GM19395 (cell line): ENCODE measurements around the gene ZBTB5.

ENCODE experiments used
- ATAC-seq: cut with Tn5 transposase; IDR thresholded peaks from one replicate; pipeline ENCODE4 v1.9.1; 2021; ENCODE audit warnings: mild to moderate bottlenecking, moderate library complexity; ENCODE audit not compliant: unreplicated experiment

The ZBTB5 gene

DNA sequence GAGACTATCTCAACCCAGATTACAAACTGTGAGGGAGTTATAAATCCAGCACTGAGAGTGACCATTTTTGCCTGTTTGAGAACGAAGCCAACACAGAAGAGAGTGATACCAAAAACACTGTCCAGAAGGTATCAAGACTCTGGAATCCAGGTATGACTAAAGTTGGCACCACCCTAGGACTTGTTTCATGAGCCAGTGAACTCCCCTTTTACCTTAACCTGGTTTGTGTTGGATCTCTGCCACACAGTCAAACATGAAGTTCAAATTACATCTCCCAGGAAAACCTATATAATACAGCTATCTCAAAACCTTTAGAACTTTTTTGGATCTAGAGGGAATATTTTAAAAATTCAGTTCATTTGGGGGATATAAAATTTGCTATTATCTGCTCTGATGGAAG is 11.4 kb downstream of the ZBTB5 start:
- no peak for ATAC-seq

DNA sequence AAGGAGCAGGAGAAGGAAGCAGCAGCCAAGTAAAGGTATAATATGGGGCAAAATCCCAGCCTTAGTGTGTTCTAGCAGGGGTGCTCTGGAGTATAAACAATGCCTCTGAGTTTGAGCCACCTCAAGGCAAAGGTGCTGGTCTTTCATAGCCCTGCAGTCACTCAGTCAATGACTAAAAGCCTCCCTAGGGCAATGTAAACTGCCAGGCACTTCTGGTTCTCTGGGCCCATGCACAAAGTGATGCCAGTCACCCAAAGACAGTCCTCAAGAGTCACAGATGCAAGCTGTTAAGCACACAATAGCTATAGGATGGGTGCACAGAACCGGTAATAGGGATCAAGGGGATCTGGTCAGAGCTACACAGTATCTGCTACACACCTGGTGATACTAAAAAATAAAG is 12.6 kb downstream of the ZBTB5 start:
- ATAC-seq, result no peak

DNA sequence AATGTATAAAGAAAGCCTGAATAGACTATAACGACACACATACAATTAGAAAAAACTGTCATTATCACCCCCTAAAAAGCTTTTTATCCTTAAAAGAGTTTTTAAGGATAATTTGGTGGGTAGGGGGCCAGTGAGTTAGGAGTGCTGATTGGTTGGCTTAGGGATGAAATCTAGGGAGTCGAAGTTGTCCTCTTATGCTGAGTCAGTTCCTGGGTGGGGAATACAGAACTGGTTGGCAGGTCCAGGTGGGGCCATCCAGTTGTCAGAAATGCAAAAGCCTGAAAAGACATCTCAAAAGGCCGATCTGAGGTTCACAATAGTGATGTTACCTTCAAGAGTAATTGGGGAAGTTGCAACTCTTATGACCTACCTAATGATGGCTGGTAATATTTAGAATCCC is 13.6 kb downstream of the ZBTB5 start:
- ATAC-seq, result no peak

DNA sequence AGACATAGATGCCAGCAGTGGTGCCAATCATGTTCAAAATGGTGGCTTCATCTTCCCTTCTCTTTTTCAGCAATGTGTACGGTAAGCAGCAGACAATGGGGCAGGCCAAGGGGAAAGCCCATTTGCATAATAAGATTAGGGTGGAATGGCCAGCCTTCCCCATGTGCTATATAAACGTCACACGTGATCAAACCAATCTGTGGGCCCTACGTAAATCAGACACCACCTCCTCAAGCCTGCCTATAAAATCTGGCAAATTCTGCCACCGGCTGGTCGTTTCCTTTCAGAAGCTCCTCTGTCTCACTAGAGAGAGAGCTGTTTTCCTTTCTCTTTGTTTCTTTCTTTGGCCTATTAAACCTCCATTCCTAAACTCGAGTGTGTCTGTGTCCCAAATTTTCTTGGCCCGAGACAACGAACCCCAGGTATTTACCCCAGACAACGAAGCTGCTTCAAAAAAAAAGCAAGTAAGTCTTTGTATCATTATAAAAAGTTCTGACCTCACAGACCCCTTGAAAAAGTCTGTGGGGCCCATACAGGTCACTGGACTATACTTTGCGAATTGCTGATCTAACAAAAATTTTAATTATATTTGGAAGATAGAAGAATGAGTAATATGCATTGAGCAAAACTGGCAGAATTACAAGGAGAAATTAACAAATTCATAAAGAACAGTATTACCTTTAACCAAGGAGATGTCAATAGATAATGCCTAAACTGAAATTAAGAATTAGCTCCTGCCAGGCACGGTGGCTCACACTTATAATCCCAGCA is 15.2 kb downstream of the ZBTB5 start:
- no peak for ATAC-seq

DNA sequence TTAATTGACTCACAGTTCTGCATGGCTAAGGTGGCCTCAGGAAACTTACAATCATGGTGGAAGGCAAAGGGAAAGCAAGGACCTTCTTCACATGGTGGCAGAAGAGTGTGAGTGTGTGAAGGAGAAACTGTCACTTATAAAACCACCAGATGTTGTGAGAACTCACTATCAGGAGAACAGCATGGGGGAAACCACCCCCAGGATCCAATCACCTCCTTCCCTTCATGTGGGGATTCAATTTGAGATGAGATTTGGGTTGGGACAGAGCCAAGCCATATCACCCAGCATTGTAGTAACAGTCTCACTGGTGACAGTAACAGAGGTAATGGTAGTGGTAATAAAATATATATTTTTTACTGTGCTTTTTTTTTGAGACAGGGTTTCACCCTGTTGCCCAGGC is 18.1 kb downstream of the ZBTB5 start:
- ATAC-seq, result no peak

DNA sequence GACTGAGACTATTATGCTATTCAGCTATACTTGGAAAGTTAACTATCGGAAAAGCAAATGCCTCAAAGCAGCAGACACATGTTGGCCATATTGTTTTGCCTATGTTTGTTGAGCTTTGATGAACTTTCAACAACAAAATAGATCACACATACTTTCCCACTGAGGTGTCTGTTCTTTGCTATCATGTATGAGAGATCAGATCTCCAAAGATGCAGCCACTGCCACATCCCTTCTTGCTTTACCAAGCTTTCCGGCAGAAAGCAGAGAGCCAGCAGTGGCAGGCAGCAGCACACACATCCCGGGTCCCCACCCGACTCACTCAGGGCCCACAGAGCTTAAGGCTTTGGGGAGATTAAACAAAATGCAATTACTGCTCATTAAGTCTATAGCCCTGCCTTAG is 18.8 kb downstream of the ZBTB5 start:
- no peak for ATAC-seq

DNA sequence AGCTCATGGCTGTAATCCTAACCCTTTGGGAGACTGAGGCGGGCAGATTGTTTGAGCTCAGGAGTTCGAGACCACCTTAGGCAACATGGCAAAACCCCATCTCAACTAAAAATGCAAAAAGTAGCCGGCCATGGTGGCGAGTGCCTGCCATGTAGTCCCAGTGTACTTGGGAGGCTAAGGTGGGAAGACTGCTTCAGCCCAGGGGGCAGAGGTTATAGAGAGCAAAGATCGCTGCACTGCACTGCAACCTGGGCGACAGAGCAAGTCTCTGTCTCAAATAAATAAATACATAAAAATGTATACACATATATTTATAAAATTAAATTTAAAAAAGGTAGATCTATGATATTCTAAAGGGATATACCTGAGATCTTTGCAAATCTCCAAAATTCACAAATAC is 19.4 kb downstream of the ZBTB5 start:
- ATAC-seq, result no peak

DNA sequence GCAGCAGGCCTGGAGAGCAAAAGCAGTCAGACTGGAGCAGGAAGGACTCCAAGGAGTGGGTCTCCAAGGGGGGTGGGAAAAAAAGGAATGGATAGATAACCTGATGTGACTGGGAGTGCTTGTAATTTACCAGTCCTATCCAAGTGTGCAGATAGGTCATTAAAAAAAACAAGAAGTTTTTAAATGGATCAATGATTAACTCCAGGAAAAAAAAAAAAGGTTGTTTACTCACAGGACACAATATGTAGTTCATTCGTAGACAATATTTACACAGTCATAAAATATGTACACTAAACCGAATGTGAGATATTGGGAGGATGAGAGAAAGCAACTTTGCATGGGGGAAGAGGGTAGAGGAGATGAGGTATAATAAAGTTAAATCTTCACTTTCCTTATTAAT is 20.4 kb downstream of the ZBTB5 start:
- ATAC-seq, result no peak

DNA sequence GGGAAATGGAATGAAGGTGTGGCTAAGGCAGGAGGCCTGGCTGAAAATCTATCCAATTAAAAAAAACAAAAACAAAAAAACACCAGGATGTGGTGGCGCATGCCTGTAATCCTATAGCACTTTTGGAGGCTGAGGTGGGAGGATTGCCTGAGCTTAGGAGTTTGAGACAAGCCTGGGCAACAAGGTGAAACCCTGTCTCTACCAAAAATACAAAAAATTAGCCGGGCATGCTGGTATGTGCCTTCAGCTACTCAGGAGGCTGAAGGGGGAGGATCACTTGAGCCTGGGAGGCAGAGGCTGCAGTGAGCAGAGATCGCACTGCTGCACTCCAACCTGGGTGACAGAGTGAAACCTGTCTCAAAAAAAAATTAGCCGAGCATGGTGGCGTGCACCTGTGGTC is 21.7 kb downstream of the ZBTB5 start:
- no peak for ATAC-seq

DNA sequence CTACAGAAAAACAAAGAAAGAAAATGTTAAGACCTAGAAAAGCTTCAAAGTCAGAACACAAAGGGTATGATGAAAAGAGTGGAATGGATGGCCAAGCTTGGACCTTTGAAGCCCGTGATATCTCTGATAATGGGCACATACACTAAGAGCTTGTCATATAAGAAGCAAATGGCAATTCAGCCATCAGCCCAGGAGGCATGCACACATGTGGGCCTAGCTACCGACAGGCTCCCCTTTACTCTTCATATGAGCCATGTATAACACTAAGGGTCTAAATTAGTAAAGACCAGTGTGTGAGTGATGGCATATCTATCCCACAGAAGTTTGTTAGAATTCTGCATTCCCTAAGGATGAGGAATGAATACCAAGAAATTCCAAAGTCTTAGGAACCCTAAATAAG is 22.7 kb downstream of the ZBTB5 start:
- no peak for ATAC-seq

DNA sequence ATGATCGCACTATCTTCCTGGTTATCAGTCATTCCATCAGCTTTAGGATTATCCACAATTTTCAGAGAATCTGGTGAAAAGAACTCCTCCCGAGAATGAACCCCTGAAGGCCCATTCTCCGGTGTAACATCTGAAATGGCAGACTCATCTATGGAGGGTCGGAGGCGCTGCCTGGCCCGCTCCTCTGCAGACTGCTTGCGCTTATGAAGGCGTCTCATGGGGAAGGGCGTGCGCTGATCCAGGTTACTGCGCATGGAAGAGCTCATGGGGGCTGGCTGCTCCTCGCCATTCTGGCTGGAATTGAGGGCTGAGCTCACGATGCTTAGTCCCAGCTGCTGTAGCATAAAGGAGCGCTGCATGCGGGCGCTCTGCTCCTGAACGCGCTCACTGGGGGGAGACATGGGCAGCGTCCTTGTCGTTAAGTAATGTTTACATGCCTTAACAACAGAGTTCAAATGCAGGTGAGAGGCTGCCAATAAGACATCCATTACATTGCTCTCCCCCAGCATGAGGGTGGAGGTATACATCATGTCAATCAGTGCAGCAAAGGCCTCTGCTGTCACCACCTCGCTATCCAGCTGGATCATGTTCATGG is 23.4 kb downstream of the ZBTB5 start:
- ATAC-seq, result no peak

DNA sequence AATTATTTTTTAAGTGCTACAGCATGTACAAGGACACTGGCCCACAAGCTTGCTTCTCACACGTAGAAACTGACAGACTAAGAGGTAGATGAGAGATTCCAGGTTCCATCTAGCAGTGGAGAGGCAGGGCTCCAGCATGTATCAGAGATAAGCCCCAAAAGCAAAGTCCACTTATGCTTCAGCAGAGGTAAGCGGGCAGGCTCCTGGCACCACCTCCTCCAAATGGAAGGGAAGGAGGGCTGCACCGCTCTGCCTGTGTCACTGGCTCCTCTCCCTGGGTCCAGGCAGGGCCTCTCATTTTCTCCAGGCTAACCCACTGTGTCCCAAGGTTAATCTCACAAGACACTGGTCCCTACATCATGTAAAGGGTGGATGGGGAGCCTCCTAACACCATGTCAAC is 26.9 kb downstream of the ZBTB5 start:
- ATAC-seq, result no peak

DNA sequence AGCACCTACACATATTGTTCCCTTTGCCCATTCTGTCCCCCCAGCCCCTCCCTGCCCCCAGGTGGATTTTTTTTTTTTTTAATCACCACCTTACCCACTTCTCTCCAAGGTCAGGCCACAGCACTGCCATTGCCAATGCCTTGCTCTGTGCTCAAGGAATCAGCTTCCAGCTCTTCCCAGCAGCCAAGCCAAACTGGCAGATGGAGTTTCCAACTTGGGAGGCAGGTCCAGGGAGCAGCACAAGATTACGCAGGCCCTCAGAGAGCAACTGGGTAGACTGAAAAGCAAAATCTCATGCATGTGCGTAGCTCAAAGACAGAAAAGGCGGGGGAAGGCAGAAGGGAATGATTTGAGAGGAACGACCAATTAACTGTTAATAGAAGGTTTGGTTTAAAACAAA is 27.6 kb downstream of the ZBTB5 start:
- ATAC-seq, result no peak

DNA sequence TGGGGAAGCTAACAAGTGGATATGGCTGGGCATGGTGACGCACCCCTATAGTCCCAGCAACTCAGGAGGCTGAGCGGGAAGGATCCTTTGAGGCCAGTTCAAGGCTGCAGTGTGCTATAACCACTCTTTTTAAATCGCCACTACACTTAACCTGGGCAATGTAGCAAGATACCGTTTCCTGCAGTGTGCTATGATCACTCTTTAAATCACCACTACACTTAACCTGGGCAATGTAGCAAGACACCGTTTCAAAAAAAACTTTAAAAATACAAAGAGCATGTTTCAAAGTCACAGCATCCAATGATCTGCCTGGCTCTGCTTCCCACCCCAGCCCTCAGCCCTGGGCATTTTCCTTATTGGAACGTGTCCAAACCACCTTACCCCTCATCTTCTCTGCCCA is 28.2 kb downstream of the ZBTB5 start:
- ATAC-seq, result no peak

DNA sequence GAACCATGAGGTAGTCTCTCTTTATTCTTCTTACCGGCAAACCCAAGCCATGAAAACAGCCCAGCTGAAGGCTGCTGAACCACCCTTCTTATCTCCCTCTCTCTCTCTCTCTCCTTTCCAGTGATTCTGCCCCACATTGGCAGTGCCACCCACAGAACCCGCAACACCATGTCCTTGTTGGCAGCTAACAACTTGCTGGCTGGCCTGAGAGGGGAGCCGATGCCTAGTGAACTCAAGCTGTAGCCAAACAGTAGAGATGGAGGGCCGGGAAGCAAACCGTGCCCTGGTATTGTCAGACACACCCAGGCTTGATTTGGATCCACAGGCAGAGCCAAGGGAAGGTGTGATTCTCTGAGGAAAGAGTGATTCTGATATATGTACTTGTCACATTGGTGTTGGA is 28.7 kb downstream of the ZBTB5 start:
- ATAC-seq, result no peak

DNA sequence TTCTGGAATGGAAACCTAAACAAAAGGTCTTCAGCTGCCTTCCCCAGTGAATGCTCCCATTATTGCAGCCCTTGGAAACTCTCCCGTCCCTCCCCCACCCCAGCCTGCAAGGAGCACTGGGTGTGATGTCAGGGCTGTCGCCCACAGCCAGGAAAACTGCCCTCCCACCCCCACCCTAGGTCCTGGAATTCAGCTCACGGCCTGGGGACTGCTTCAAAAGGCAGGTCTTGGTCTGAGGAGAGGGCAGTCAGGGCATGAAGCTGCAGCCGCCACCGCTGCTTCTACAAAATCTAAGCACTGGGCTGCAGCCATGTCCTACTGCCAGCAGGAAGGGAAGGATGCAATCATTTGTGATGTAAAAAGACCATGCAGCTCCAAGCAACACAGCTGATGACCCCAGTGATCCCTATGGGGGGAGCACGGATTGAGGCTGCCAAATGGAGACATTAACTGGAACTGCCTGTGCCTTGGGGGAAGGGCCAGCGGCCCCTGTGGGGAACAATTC is 31.3 kb downstream of the ZBTB5 start:
- ATAC-seq, result no peak

DNA sequence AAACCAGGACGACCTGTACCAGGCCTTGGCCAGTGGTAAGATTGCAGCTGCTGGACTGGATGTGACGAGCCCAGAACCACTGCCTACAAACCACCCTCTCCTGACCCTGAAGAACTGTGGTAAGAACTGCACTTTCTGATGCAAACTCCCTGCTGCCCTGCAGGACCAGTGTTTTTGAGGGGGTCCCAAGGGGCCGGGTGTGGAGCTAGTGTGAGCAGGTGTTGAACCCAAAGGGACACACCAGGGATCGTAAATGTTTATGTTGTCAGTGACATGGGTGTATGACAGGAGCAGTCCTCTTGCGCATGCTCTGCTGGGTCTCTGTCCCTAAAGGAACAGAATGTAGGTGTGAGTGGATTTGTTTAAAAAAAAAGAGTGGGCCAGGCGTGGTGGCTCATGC is 33.2 kb downstream of the ZBTB5 start:
- ATAC-seq, result no peak

DNA sequence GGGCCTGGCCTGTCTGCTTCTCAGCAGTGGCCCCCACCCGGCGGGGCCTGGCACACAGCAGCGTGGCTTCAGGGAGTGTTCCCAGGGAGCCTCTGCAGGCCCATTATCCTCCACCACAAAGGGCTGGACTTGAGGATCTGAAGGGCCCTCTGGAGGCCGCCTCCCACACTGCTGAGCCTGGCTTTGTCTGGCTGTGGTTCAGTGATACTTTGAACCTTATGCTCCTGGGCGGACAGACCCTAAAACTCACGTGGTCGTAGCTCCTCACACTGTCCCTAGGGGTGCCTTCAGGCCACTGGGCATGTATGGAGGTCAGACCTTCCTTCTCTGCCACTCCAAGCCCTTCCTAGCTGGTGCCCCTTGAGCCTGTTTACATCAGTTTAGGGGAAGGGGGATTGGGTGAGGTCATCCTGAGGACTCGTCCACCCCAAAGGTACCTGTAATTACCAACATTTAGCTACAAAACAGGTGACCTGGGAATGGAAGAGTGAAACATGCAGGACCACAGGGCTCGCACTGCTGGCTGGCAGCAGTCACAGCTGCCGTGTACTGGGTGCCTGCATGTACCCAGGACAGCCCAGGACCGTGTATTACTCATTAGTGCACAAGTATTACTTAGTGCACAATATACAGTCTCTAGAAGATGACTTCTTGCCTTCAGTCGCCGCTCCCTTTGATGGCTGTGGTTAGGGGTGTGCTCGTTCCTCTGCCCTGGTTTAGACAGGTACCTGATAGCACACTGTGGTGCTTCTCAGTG is 34.2 kb downstream of the ZBTB5 start:
- ATAC-seq, result no peak

DNA sequence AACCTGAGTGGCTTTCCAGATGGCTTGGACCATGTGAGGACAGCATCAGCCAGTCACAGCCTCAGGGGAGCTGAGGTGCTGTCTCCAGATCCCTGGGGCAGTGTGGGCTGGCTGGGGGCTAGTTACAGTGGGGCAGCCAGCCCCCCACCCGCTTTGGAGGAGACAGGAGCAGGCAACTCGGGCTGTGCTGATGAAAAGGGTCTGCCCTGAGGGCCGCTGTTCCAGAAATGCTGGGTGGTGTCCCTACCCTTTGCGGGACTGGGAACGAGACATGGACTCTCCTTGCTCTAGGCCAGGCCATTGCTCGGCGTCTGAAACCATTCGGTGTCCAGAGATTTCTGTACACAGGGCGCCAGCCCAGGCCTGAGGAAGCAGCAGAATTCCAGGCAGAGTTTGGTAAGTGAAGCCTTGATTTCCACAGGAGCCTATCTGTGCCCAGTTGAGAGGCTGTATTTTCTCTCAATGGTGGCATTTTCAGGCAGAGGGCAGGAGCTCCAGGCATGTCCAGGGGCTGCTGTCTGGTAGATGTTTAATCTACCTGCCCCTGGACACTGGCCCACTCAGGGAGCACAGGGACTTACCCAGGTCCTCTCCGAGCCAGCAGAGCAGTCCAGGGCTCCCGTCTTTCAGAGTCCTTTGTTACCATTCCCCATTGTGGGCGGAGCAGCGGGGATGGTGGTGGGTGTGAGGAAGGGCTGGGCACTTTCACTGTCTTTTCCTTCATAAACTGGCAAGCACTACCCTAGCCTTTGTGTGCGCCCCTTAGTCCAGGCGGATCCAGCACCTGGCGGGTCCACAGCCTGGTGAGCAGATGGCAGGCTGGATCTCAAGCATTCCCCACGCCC is 35.6 kb downstream of the ZBTB5 start:
- no peak for ATAC-seq

DNA sequence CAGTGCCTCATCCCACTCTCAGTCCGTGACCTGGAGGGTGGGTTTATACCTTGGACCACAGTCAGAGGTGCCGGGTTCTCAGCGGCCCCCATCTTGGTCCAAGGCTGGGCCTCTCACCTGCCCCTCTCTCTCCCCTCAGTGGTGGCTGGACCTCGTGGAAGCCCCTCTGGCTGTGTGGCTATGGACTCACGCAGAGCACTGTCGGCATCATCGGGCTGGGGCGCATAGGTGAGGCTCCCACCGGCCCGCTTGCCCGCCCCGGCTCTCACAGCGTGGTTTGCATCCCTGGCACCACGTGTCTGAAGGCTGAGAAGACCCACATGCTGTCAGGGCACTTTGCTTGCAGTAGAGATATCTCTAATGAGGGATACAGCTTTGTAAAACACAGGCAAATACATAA is 36.9 kb downstream of the ZBTB5 start:
- ATAC-seq, result no peak

DNA sequence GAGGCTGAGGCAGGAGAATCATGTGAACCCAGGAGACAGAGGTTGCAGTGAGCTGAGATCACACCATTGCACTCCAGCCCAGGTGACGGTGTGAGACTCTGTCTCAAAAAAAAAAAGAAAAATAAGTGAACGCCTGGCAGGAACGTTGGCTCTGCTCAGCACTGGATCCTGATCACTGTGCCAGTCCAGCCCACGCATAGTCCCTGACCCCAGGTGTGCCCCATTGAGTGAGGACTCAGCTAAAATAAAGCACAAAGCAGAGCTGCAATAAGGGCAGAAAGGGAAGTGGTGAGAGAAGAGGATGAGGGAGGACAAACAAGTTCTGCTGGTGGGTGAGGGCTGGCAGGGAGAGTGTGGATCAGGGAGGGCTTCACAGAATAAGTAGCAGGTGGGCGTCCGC is 38.4 kb downstream of the ZBTB5 start:
- no peak for ATAC-seq
